Hematopoietic multipotent progenitor cell treated with erythropoietin and hydrocortisone succinate and interleukin-3 and kit ligand, for 8 days (in vitro differentiated cells): ENCODE measurements around the gene AGT.
"Not testable (repeated sequence)": the region's sequence is repeated elsewhere in the genome, so short reads cannot be mapped to it uniquely, and the experiment has no call there.

Experiments used
- DNase-seq: peaks from one replicate; pipeline ENCODE4 v3.0.0-alpha.2; 2015

Gene AGT

DNA sequence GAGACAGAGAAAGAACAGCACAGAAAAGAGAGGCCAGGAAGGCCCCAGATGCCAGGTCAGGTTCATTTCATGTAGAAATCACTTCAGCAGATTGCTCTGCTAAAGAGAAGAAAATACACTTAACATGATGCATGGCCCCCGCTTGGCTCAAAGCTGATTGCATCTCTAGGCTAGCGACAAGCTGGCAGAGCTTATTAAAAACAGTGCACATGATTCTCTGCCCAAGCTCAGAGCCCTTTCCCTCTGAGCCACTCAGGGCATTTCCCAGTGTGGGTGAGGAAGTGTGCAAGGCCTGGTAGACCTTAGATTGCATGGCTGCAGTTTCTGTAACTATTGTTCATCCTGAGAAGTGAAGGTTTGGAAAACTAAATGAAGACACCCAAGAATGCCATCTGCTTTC is 30.0 kb upstream of the AGT start:
- no peak for DNase-seq

DNA sequence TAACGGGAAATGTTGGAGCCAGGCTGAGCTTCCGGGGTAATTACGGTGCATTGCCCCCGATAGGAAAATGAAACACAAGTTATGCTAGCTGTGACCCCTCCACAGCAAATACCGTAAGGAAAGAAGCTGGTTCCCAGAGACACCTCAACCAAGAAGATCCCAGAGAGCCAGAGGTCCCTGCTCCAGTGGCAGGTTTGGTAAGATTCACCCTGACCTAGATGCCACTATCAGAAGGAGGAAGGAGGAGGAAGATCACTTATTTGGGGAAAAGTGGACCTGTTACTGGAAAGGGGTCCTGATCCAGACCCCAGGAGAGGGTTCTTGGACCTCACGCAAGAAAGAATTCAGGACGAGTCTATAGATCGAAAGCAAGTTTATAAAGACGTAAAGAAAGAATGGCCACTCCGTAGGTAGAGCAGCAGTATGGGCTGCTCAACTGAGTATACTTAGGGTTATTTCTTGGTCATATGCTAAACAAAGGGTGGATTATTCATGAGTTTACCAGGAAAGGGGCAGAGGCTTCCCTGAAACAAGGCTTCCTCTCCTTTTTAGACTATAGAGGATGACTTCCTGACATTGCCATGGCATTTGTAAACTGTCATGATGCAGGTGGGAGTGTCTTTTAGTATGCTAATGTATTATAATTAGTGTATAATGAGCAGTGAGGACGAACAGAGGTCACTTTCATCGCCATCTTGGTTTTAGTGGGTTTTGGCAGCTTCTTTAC is 25.8 kb upstream of the AGT start:
- no peak for DNase-seq

DNA sequence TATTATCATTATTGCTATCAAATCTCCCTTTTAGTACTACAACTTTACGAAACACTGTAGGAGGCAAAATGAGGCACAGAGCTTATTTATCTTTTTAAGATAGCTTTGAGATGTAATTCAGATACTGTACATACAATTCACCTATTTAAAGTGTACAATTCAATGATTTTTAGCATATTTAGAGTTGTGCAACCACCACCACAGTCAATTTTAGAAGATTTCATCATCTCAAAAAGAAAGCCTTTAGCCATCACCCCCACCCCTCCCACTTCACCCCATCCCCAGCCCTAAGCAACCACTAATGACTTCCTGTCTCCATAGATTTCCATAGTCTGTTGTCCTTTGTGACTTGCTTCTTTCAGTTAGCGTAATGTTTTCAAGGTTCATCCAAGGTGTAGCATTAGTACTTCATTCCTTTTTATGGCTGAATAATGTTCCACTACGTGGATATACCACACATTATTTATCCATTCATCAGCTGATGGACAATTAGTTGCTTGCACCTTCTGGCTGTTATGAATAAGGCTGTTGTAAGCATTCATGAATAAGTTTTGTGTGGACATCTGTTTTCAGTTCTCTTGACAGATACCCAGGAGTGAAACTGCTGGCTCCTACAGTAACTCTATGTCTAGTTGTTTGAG is 23.8 kb upstream of the AGT start:
- DNase-seq, result no peak

DNA sequence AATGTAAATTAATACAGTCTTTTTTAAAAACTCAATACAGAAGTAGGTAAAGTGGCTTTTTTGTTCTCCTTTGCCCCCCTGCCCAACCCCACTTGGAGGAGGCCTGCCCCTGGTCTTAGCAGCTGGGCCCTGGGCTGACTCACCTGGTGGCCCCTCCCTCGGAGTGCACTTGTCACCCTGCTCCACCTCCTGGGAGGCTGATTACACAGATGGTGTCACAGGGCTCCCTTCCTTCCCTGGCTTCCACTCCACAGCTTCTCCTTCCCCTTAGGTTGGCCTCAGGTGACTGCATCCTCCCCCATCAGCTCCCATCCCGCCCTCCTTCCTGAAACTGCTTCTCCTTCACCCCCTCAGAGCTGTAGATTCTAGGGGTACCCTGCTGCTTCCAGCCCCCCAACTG is 21.5 kb upstream of the AGT start:
- no peak for DNase-seq

DNA sequence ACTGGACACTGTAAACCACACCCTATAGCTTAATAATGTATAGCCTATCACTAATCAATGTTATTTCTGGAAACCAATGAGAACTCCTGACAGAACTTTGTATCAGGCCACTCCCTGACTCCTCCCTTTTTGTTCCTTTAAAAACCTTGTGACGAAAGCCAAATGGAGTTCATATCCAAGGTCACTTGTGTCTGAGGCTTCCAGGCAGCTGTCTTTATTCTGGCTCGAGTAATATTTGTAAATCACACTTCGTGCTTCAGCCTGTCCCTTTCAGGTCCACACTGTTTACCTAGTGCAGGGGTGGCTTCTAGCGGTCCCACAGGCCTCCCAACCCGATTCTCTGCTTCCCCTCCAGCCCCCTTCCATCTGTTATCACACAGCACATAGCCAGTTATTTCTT is 17.1 kb upstream of the AGT start:
- DNase-seq, result no peak

DNA sequence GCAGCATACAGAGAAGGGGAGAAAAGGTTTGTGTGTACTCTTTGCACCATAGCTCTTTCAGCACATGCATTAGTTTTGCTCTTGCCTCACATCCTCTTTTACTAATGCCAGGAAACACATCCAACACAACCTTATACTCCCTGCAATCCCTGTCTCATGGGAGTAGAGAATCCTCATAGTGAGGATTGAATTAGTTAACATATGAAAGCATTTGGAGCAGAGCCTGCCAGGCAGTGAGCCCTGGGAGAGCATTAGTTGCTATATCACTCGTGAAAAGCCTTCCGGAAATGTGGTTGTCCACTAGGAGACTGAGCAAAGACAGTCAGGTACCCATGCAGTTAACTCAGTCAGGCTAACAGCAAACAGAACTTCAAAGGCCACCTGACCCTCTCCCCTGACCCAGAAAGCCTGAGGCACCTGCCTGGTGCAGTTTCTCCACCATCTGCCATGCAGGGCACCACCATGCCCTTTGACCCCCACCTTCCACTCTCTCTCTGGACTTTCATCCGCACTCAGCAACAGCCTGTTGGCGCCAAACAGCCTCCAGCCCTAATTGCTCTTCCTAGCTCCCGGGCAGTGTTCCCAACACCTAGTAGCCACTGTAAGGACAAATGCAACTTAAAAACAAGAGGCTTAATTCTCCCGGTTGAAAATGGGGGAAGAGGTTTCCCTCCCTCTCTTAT is 14.9 kb upstream of the AGT start:
- DNase-seq, result no peak

DNA sequence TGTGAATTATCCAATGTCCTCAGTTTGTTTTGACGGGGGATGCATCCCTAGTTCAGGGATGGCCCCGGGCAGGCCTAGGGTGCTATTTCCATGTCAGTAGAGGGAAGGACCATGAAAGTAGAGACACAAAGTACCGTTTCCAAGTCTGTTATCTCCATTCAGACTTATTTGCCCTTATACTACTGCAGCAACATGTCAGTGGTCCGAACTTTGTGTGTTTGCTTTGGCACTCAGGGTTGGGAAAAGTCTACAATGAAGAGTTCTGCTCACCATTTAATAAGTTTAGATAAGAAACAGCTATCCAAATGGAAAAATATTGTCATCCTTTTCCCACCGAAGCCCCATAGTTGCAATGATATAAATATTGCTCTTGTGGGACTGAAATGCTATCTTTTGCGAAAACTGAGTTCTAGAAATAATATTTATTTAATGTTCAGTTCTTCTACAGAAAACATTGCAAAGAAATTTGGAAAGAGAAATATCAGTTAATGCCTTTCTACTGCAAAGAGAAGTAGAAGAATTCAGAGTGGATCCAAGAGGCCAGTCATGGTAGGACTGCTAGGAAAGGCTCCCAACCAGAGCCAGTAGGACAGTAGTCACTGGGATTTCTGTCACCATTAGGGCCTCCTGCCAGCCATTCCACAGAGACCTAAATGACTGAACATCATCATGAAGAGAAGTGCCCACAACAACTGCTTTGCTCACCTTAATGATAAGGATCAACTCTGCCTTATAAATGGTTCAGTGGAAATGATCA is 11.5 kb upstream of the AGT start:
- DNase-seq, result no peak

DNA sequence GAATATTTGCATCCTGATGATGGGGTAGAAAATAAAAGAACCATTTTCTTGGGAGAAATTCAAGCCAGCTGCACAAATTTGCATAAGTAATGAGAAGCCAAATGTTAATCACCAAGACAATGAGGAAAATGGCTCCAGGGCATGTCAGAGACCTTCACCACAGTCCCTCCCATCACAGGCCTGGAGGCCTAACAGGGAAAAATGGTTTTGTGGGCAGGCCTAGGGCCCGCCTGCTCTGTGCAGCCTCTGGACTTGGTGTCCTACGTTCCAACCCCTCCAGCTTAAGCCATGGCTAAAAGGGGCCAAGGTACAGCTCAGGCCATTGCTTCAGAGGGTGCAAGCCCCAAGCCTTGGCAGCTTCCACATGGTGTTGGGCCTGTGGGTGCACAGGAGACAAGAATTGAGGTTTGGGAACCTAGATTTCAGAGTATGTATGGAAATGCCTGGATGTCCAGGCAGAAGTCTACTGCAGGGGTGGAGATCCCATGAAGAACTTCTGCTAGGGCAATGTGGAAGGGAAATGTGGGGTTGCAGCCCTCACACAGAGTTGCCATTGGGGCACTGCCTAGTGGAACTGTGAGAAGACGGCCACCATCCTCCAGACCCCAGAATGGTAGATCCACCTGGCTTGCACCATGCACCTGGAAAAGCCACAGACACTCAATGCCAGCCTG is 8.1 kb upstream of the AGT start:
- not testable (repeated sequence) for DNase-seq

DNA sequence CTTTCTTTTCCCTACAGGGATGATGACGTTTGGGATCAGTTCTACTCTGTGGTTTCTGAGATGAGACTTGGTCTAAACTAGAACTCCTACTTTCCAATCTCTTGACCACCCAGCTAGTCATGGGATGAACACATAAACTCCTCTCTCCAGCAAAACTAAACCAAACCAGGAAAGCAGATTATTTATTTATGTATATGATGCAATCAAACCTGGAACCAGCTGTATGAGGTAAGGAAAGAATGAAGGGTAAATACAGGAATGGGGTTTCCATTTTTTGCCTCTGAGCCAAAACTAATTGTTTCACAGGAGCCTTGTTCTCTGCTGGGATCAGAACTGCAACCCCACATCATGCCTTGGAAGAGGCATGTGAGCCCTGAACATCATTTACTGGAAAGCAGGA is 3.3 kb upstream of the AGT start:
- no peak for DNase-seq

DNA sequence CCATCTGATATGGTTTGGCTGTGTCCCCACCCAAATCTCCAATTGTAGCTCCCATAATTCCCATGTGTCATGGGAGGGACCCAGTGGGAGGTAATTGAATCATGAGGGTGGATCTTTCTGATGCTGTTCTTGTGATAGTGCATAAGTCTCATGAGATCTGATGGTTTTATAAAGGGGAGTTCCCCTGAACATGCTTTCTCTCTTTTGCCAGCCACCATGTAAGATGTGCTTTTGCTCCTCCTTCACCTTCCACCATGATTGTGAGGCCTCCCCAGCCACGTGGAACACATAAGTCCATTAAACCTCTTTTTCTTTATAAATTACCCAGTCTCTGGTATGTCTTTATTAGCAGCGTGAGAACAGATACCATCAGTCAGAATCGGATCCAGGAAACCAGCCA is 2.5 kb upstream of the AGT start:
- DNase-seq, result not testable (repeated sequence)

DNA sequence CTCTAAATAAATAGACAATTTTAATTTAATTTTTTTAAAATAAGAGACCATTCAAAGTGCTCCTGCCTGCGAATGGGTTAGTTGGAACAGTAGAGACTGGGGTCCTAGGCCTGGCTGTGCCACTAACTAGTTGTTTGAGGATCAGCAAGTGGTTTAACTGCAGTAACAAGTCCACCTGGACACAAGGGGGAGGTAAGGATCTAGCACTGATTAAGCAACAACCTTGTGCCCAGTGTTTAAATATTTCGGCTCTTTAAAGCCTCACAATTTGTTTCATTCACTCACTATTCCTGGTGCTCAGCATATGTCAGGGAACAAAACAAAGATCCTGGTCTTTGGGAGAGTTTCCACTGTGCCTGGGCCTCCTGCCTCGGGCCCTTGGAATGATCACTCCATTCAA is 1.6 kb upstream of the AGT start:
- no peak for DNase-seq

DNA sequence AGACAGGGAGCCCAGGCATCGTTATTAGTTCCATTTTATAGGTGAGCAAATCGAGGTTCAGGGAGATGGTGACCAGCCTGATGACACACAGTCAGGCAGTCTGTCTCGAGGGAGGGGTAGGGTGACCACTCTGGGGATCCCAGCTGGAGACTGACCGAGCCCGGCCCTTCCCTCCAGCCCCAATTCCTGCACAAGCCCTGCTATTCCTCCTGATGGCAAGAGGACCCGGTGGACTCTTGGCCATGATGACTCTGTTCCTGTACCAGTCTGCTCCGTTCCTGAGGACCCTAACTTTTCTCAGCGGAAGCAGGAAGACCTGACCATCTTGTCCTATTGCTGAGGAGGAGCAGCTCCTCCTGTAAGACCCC is 391 bp downstream of the AGT start:
- DNase-seq, result no peak

DNA sequence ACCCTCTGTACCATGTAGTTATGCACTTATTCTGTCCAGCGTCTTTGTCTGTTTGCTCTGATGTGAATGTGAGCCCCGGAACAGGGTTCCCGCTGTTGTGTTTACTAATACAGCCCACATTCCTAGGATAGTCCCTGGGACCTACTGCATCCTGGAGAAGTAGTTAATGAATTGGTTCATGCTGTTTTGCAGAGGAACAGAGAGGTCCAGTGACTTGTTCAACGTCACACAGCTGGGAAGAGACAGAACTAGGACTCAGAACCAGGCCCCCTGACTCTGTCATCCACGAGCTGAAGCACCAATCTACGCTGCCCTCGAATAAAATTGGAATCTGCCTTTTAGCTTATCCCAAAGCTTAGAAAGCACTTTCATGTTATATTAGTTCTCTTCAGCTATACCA is 784 bp downstream of the AGT start:
- DNase-seq, result no peak

DNA sequence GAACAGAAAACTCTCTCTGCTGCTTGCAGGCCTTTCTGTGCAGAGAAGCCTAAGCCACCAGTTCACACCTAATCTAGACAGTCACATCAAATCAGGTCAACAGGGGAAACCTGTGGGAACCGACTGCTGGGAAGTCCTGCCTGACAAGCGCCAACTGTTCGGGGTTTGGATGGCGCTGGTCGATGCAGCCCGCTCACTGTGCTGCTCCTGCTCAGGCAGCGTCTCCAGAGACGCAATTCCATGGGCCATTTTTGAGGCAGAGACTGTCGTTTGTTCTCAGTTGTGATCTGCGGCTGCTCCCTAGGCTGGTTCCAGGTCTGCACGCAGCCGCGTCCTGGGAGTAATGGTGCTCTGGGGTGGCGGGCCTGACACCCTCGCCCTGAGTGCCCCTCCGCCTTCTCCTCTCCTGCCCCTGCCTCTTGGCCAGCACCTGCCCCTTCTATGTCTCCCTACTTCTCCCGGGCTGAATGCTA is 1.4 kb downstream of the AGT start:
- DNase-seq, result no peak

DNA sequence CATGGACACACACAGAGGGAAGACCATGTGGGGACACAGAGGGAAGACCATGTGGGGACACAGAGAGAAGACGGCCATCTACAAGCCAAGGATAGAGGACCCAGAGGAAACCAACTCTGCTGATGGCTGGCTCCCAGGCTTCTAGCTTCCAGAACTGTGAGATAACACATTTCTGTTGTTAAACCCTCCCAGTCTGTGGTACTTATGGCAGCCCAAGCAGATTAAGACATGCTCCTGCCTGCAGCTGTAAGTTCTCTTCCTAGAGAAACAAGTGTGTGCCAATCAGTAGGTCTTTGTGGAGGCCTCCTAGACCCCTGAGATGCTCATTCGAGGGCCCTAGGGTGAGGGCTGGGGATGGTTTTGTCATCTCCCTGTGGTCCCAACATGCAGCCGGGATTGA is 2.7 kb downstream of the AGT start:
- DNase-seq, result no peak

DNA sequence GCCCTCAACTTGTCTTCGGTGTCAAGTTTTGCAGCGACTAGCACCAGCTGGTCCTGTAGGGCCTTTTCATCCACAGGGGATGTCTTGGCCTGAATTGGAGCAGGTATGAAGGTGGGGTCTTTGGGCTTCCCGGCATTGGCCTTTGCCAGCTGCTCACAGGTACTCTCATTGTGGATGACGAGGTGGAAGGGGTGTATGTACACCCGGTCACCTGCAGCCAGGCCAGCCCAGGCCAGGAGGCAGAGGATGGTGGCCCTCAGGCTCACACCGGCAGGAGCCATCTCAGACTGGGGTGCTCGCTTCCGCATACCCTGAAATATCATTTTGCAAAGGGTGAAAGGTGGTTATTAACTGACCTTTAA is 3.4 kb downstream of the AGT start:
- DNase-seq, result no peak

DNA sequence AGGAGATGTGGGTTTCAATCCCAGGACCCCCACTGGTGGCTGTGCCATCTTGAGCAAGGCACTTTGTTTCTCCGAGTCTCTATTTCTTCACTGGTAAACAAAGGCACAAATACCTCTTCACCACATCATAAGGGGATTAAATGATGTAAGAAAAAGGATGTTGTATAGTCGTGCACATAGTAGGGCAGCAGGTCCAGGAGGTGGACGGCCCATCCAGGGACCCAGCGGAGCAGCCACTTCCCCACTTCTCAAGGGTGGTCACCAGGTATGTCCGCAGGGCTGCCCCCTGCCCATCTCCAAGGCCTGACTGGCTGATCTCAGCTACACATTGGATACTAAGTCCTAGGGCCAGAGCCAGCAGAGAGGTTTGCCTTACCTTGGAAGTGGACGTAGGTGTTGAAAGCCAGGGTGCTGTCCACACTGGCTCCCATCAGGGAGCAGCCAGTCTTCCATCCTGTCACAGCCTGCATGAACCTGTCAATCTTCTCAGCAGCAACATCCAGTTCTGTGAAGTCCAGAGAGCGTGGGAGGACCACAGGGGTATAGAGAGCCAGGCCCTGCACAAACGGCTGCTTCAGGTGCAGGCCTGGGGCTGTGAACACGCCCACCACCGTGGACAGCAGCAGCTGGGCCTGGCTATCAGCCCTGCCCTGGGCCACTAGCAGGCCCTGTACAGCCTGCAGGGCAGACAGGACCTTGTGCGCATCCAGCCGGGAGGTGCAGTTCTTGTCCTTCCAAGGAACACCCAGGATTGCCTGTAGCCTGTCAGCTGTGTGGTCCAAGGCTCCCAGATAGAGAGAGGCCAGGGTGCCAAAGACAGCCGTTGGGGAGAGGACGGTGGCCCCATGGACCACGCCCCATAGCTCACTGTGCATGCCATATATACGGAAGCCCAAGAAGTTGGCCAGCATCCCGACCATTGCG is 4.0 kb downstream of the AGT start:
- no peak for DNase-seq

DNA sequence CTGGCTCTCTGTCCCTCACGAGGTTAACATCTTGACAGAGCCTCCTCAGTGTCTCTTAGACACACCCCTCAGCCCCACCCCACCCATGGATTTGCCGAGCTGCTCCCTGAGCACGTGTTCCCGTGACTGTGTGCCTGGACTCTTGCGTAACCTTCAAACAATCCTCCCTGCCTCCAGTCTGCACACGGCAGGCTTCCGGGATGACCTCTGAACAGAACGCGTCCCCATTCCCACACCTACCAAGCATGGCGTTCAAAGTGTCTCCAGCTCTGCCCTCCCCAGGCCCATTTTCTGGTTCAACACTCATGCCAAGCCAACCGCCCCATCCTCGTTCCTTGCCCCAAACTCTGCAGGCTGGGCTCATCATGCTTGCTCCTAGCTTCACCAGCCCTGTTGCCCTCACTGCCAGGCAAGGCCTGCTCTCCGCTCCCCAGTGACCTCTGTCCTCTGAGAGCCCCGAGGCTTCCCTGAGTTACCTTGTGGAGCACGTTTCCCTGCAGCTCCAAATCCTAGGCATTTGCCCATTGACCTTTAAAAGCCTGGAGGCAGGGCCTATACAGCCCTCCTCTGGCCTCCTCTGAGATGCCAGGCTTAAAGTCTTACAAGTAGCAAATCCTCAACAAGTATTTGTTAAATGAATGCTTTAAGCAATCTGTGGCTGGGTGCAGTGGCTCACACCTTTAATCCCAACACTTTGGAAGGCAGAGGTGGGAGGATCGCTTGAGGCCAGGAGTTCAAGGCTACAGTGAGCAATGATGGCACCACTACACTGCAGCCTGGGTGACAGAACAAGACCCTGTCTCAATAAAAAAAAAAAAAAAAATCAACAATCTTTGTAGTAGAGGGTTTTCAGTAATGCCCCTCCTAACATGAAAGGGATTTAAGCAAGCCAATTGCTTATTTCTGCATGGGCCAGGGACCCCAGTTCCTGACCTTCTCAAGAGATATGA is 5.0 kb downstream of the AGT start:
- no peak for DNase-seq

DNA sequence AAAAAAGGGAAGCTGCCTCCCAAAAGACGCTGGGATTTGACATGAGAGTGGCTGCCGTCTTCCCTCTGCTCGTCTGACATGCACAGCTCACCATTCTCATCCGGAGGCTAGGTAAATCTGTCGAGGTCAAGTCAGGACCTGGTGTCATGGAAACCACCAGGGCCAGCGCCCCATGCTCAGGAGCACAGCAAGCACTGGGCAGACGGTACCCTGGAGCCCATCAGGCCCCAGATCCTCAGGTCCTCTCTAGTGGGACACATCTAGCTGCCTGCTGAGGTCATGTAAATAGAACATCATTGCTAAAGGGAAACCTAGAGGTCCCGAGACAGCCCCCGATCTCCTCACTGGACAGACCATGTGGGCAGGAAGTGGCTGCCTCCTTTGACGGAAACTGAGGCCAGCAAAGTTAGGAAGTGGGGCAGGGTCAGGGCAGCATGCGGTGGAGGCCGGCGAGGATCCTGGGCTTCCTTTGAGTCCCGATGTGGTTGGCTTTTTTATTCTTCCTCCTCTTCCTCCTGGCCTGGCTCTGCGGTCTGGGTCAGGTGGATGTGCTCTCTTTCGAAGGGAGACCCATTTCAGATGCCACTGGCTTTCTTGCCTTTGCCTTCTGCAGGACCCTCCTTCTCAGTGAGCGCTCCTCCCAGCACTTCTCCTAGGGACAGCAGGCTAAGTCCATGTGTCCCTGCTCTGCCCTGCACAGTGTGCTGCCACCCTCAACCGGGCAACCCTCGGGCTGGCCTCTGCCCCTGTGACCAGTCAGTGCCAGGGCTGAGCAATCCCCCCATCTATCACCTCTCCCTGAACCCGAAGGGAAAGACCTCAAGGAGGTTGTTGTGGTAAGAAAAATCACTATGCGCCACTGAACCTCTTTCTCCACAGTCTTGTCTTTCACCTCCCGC is 5.9 kb downstream of the AGT start:
- no peak for DNase-seq
